Islet precursor cell (in vitro differentiated cells): ENCODE data around the gene AGR2.
"Not testable (repeated sequence)": the region's sequence is repeated elsewhere in the genome, so short reads cannot be mapped to it uniquely, and the experiment has no call there.

Experiments used
- DNase-seq: peaks from one replicate; pipeline ENCODE4 v3.0.0-alpha.2; 2018

Gene AGR2

DNA sequence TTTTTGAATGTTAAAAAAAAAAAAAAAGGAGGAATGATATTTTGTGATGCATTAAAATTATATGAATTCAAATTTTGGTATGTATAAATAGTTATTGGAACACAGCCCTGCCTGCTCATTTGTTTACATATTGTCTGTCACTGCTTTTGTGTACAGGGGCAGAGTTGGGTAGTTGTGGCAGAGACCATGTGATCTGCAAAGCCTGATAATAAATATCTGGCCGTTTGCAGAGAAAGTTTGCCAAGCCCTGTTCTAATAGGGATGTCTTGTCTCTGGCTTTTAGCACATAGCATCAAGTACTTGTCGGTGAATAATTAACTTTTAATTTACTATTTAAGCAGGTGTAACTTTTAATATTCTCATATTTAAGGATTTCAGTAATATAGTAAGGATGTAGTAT lies 31.5 kb downstream of the AGR2 start:
- DNase-seq = no peak

DNA sequence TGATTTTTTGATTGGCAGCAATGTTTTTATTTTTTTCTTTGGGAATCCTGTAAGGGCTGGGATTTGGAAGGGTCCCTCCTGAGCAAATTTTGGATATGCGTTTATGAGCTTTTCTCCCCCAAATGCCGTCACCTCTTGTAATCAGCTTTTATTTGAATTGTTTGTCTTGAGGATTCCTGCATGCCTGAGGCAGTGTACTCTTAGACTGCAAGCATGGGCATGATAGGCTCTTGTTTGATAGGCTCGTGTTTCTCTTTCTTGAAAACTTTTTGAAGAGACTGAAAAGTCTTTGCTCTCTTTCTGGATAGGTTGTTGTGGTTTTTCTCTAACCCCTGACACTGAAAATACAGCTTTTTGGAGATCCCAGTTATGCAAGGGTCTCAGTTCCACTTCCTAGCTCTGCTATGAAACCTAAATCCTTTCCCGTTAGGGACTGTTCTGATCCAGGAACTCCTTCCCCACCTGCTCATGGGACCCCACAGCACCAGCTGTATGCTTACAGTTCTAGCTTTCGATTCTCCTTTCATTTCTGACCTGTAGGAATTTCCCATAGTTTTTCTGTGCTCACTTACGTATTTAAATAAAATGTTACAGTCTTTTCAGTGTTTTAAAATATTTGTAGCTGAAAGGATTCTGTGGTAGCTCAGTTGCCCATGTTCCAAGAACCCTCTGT lies 34.0 kb downstream of the AGR2 start:
- no peak for DNase-seq

DNA sequence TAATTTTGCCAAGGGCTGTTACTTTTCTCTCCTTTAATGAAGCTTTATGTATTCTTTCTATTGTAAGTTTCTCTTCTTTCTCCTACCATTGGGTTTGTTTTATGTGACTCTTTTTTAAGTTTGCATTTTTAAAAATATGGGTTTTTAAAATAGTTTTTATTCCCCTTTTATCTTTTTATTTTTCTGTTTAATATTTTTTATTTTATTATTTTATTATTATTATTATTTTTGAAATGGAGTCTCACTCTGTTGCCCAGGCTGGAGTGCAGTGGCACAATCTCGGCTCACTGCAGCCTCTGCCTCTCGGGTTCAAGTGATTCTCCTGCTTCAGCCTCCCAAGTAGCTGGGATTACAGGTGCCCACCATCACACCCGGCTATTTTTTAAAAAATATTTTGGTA lies 34.8 kb downstream of the AGR2 start:
- not testable (repeated sequence) for DNase-seq

DNA sequence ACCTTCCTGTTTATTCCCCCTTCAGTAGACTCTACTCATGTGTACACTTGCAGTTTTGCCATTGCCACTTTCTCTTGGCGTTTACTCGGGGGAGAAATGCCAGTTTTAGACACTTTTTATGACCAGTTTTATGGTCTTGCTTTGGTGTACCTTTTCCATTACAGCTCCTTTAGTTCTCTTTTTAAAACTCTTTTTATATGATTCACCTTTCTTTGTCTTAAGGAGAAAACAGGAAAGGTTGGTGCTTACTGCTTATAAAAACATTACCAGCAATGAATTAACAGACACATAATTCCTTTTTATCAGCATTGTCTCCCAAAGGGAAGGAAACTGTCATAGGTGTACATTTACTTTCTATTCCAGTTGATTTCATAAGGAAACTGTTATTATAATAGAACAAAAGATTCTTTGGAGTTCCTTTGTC lies 39.4 kb downstream of the AGR2 start:
- no peak for DNase-seq

DNA sequence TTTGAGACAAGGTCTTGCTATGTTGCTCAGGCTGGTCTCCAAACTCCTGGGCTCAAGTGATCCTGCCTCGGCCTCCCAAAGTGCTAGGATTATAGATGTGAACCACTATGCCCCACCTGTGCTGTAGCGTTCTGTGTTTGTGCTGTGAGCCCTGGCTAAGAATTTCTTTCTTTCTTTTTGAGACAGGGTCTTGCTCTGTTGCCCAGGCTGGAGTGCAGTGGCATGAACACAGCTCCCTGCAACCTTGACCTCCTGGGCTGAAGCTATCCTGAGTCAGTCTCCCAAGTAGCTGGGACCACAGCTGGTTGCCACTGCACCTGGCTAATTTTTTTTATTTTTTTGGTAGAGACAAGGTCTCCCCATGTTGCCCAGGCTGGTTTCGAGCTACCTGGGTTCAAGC lies 39.9 kb downstream of the AGR2 start:
- no peak for DNase-seq

DNA sequence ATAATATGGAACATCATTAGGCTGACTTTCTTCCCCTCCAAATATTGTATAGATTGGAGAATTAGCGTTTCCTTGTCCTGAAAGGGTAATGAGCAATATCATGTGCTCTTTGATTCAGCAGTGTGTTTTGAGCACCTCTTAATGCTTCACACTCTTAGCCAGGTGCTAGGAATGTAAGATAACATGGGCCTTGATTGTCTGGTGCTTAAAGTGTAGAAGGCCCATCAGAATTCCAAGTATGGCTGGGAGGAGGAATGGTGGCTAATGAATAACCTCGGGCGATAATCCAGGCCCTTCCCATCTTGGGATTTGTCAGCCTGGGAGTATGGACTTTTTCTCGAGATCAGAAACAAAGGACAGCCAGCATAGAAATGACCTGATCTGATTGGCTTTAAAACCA lies 42.6 kb downstream of the AGR2 start:
- DNase-seq = peak; percentile 68

DNA sequence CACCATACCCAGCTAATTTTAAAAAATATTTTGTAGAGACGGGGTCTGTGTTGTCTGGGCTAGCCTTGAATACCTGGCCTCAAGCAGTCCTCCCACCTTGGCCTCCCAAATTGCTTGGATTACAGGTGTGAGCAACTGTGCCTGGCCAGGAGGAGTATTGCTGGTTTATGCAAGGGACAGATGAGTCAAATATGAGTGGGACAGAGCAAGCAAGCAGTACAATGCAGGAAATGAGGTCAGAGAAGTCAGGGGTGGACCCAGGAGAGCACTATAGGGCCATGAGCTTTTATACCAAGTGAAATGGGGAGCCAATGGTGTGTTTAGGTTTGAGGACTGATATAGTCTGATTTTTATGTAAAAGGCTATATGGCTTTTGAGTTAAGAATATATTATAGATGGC lies 45.0 kb downstream of the AGR2 start:
- DNase-seq = no peak

DNA sequence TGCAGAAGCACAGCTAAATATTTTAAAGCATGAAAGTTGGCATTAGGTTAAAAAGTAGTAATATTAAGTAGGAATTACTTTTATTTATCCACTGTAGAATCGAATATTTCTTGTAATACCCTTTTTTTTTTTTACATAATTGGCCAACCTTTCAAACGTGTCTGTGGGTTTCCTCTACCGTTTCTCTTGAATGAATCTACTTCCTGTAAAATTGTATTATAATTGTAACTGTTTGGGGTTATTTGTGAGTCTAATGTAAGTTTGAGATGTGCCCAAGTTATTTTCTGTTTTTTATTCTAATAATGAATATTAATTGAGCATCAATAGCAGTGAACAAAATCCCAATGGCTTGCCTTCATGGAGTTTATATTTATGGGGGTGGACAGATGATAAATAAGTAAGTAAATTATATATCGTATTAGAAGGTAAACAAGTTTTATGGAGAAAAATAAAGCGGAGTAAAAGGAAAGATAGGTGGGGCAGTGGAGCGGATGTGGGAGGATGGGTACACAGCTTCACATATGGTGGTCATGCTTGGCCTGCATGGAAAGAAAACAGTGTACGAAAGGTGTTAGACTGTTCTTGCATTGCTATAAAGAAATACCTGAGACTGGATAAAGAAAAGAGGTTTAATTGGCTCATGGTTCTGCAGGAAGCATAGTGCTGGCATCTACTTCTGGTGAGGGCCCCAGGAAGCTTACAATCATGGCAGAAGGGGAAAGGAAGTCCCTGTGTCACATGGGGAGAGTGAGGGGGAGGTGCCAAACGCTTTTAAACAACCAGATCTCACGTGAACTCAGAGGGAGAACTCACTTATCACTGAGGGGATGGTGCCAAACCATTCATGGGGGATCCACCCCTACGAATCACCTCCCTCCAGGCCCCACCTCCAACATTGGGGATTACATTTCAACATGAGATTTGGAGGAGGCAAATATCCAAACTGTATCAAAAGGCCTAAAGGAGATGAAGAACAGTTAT lies 45.9 kb downstream of the AGR2 start:
- DNase-seq = no peak

DNA sequence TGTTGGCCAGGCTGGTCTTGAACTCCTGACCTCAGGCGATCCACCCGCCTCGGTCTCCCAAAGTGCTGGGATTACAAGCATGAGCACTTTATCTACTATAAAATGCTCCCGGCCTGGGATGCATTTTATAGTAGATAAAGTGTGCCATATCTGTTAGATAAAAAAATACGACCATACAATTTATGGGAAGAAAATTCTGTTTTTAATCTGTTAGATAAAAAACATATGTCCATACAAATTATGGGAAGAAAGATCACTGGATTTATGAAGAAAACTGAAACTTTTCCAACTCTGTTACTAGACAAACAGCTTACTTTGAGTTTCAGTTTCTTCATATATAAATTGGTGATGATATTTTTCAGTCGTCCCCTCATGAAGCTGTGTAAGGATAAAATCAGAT lies 46.8 kb downstream of the AGR2 start:
- DNase-seq = no peak

DNA sequence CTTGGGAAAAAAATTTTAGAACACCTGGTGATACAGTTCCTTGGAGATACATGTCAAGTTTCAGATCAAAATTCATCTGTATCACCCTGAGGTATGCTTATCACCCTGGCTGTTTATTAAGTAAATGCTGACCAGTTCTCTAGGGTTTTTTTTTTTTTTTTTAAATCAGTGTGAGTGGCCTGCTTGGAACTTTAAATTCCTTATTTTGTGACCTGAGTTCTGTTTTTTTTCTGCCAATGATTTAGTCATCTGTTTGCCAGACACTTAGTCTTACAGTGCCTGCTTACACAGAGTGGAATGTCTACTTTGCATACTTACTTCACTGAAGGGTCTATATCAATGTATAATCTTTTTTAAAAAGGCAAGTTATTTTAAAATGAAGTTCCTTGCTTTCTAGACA lies 49.4 kb downstream of the AGR2 start:
- DNase-seq = no peak

DNA sequence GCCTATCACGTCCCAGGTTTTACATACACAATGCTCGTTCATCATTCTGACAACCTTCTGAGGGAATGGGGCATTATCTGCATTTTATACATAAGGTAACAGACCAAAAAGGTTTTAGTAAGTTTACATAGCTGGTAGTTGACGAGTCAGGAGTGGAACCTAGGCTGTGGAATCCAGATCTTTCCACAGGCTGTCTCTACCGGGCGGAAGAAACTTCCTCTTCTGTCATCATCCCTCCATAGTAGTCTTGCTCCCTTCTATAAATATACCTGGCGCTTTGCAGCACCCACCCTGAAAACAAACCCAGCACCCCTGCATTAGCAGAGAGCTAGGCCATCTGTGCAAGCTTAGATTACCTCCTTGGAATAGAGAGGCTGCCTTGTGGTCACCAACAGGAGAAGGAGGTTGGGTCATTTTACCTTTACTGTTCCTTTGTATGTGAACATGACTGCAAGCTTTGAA lies 49.9 kb downstream of the AGR2 start:
- no peak for DNase-seq

DNA sequence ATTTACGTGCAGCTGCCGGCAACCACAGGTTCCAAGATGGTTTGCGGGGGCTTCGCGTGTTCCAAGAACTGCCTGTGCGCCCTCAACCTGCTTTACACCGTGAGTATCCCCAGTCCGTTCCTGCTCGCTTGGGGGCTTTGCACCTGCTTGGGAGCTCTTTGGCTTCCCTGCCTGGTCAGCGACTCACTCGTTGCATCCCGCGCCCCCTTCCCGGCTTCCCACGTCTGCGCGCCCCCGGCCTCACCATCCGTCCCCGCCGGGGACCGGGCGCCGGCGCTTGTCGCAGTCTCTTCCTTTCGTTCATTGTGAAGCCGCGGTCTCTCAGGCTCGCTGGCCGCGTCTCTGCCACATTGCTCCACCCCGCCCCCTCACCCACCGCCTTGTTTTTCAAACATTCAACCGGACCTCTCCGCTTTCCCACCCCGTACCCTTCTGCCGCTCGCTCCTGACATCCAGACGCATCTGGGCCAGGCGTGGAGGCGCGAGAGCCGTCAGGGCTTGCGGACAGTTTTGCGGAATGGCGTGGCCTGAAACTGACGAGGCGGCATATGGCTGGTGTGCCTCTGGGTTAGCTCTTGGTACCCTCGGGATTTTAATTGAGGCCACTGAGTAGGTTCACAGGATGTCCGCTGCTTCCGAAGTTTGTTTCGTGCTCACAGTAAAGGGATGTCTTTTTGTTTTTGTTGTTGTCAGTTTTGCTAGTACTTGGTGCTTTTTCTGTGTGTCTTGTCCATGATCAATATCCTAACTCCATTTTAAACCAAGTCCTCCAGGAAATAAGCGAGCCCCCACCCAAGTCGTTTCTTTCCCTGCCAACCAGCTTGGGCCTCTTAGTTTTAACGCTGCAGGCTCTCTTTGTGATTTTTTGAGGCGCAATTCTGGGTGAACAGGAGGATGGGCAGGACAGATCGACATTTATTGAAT lies 50.6 kb downstream of the AGR2 start:
- peak; percentile 83 for DNase-seq

DNA sequence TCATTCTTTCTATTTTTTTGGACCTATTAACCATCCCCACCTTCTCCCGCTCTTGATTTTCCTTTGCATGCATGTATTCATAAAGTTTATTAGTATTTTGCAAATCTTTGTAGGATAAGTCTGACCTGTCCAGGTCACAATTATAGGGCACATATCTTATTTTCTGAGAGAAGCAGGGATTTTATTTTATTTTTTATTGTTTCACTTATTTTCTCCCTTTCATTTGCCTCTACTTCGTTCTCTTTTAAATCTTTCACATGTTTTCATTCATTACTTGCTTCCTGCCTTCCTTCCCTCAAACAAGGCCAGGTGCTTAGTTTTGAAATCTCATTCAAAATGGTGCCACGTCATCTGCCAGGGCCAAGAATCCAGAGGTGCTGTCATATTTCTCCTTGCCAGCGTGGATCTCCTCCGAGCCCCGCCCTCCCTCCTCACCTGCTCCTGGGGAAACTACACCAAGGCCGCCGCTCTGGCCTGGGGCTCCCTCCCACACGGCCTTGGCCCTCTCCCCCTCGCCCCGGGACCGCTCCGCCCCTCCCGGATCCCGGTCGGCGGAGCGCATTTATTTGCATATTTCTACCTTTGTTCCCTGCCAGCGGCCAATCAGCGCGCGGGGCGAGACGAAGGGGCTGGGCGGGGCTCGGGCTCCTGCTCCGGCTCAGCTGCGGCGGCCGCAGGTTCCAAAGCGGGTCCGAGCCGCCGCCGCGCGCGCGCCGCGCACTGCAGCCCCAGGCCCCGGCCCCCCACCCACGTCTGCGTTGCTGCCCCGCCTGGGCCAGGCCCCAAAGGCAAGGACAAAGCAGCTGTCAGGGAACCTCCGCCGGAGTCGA lies 51.5 kb downstream of the AGR2 start, which contains the start of gene TSPAN13:
TSS of gene TSPAN13 (plus strand) at position 654 of the 830 bp plus-strand sequence. CDS start 213 bp downstream, outside the sequence.
- DNase-seq = peak; percentile 98

DNA sequence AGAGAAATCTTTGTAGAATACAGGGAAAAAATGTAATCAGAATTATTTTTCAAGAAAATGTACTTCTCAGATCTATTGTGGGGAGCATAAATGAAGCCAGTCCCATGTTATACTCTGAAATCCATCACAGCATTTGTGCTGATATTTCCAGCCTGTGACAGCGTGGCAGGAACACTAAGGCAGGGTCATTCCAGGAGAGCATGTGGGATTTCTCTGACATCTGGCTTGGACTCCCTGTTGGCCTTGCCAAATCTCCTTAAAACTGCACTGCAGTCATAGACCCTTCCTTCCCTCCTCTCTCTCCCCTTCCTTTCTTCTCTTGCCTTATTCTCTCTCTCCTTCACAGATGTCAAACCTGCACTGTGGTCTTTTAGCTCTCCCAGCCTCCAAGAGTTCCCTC lies 57.7 kb downstream of the AGR2 start:
- no peak for DNase-seq

DNA sequence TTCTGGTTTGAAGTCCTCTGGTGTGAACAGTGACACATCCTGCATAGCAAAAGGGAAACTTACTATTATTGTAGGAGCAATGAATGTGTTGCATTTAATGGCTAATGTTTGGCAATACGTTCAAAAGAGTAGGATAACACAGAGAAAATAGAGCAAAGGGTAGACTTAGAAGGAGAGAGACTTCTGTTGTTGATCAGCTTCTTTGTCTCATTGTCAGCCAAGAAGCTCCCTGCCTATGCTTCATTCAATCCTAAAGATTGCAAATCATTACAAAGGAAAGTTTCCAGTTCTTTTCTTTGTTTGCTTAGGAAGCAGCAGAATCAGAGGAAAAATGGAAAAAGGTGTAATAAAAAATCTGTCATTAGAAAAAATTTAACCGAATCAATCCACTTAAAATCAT lies 59.2 kb downstream of the AGR2 start:
- no peak for DNase-seq

DNA sequence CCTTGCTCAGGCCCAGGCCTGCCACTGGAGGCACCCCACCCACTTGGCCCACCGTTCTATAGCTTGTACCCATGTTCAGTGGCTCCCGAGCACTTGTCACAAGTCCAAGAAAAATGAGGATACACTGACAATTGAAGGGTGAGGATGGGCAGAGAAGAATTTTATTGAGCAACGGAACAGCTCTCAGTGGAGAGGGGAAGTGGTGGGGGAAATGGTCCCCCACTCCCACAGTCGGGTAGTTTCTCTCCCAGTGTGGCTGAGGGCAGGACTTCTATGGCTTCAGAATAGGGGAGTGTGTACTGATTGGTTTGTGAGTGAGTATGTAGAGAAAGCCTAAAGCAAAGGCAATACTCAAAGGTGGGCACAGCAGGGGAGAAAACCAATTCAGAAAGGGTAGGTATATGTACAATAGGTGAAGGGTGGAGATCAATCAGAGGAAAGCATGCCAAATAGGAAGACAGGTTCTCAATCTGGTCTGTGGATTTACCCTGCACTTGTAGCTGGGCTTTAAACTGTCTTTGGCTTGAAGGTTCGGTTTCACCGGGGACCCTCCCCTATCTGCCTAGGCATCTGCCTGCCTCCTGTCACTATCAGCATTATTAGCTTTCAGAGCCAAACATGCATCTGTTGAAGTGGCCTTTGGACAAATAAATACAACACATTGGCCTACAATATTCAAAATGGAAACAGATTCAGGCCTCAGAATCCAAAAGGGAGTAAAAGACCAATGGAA lies 60.1 kb downstream of the AGR2 start:
- no peak for DNase-seq

DNA sequence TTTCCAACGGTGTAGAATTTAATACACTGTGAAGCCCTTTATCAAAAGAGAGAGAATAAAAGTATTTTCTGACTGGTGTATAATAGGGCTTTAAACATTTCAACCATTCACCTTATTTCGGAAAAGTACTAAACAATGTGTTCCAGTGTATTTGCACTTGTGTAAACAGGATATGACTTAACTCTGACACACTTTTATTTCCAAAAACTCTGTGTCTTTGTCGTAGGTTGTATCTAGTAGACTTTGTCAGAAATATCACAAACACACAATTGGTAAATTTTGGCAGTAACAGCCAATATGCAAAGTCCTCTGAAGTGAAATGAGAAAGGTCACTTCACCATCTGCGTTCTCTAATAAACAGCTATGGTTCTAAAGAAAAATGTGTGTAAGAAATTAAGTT lies 61.6 kb downstream of the AGR2 start:
- no peak for DNase-seq

DNA sequence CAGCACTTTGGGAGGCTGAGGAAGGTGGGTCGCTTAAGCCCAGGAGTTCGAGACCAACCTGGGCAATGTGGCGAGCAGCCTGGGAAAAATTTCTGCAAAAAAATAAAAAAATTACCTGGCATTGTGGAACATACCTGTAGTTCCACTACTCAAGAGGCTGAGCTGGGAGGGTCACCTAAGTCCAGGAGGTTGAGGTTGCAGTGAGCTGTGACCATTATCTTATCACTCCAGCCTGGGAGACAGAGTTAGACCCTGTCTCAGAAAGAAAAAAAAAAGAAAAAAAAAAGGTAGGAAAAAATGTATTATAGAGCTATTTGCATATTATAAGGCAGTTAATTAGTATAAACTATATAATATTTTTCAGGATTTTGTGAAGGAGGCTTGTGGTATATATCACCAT lies 62.3 kb downstream of the AGR2 start:
- DNase-seq = no peak
